ENCODE data around the gene FILIP1L. TPM values are rescaled to one million over a fixed set of nuclear protein-coding genes. Genes with fewer than 3 reads are reported as not detected.

FILIP1L gene
- total RNA-seq, 1 experiment from 2014 or later = 4.3 TPM

DNA sequence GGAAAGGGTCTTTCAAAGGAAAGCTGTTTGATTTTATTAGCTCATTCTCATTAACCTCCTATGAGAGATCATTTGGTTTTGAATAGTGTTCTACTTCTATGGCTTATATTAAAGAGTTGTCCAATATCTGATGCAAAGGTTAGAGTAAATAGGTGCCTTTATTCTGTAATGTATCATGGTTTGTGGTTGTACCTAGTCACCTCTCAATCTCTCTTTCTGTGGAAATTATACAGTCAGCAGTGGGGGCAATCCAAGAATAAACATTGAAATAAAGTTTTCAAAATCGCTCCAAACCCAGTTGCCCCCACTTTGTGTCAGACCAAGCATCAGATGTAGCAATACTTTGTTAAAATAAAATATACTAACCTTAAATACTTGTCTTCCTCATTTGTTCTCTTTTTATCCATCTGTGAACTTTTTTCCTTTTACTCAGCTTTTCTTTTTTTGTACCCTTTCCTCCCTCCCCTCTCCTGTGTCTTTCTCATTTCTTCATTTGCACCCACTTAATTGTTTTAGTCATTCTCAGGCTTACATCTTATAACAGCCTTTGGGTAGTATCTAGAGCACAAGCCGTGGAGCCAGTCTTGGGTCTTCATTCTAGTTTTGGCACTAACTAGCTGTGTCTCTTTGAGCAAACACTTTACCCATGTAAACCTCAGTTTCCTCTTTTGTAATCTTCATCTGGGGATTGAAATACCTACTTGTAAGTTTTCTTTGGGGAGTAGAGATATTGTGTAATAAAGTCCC, 279.9 kb downstream of the FILIP1L start:
- TF ChIP-seq, protein P1, sequence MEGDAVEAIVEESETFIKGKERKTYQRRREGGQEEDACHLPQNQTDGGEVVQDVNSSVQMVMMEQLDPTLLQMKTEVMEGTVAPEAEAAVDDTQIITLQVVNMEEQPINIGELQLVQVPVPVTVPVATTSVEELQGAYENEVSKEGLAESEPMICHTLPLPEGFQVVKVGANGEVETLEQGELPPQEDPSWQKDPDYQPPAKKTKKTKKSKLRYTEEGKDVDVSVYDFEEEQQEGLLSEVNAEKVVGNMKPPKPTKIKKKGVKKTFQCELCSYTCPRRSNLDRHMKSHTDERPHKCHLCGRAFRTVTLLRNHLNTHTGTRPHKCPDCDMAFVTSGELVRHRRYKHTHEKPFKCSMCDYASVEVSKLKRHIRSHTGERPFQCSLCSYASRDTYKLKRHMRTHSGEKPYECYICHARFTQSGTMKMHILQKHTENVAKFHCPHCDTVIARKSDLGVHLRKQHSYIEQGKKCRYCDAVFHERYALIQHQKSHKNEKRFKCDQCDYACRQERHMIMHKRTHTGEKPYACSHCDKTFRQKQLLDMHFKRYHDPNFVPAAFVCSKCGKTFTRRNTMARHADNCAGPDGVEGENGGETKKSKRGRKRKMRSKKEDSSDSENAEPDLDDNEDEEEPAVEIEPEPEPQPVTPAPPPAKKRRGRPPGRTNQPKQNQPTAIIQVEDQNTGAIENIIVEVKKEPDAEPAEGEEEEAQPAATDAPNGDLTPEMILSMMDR (conservative IDR thresholded peaks at IDR 0.05; ENCODE audit: low read depth, low read length) = no peak
- TF ChIP-seq EZH2 (IDR thresholded peaks at IDR 0.05; ENCODE audit: borderline replicate concordance, low read depth, low read length, poor library complexity, severe bottlenecking) = no peak
- intact Hi-C loops (cut with micrococcal nuclease; ENCODE audit: unreplicated experiment) = loop anchor here (5.0 to 10.0 kb wide), 3 partner anchors 418 to 758 kb away; no protein-coding TSS in a partner anchor
- Histone ChIP-seq H3K9me3 (ENCODE audit: low read depth, low read length, poor library complexity, severe bottlenecking) (no peaks in the 10 kb centered on the region), H3K36me3 (ENCODE audit: insufficient read depth, low read length, poor library complexity, severe bottlenecking) (no peaks in the 10 kb centered on the region), H3K27ac (ENCODE audit: low read depth, low read length, poor library complexity, severe bottlenecking) (no peak overlapping the region), H3K4me3 (ENCODE audit: low read depth, low read length, poor library complexity, severe bottlenecking) (no peak overlapping the region), H3K4me1 (ENCODE audit: insufficient read depth, low read length, poor library complexity, severe bottlenecking) (peaks cover 15% of the 10 kb centered on the region), H3K27me3 (replicated peaks; ENCODE audit: insufficient read depth, low read depth, low read length, poor library complexity) (no peaks in the 10 kb centered on the region)
- no TSS peak for BruUV-seq (replicated peaks)
- no peak for DNase-seq (ENCODE audit: low spot score)
- CTCF ChIA-PET = interaction anchor here (3.2 kb wide), 1 partner anchor 420 kb away, joined by 27 read pairs; no protein-coding TSS in a partner anchor
- POLR2A ChIA-PET (ENCODE audit: low non-redundant PET) = interaction anchor here (0.6 kb wide), 1 partner anchor 420 kb away, joined by 7 read pairs; no protein-coding TSS in a partner anchor

DNA sequence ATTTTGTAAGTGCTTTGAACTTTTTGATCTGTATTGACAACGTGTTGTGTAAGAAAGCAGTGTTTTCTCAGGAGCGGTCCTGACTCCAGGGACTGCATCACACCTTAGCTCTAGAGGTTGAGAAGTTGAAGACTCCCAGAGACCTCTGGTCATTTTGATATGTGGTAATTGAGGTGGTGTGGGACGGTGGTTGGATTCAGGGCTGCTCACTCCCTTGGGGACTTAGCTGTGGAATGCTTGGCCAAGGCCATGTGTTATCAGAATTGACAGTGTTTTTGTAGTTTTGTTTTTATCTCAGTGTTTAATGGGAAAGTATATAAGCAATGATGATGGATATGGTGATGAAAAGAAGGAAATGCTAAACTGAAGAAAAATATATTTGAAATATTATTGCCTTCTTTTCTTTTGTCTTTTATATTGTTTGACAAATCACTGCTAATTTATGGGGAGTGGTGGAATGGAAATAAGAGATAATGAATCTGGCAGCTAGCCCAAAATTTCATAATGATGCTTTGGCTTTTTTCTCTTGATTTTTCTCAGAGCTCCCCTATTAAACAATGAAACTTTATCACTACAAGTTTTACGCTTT, 280.6 kb downstream of the FILIP1L start:
- TF ChIP-seq, protein P1 (conservative IDR thresholded peaks at IDR 0.05; ENCODE audit: low read depth, low read length) = no peak
- no peak for TF ChIP-seq EZH2 (IDR thresholded peaks at IDR 0.05; ENCODE audit: borderline replicate concordance, low read depth, low read length, poor library complexity, severe bottlenecking)
- POLR2A ChIA-PET (ENCODE audit: low non-redundant PET) = interaction anchor here (0.6 kb wide), 1 partner anchor 421 kb away, joined by 7 read pairs; no protein-coding TSS in a partner anchor
- intact Hi-C loops (cut with micrococcal nuclease; ENCODE audit: unreplicated experiment) = loop anchor here (5.0 to 10.0 kb wide), 3 partner anchors 419 to 759 kb away; no protein-coding TSS in a partner anchor

DNA sequence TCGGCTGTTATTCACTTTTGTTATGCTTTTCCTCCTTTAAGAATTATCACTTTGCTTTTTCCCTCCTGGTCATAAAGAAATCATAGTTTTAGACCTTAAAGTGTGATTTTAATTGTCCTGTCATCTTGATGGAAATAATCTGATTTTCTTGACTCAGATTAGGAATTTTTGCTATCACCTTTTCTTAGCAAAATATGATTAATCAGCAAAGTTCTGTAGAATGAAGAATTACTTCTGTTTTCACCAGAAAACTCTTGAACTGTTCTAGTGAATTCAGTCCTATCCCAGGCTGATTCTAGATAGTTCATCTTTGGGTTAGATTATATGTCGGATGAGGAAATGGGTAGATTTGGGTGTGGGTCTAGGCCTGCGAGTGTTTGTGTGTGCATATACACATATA, 284.5 kb downstream of the FILIP1L start:
- no TSS peak for BruUV-seq (replicated peaks)
- Histone ChIP-seq H3K27ac (ENCODE audit: low read depth, low read length, poor library complexity, severe bottlenecking) (no peak overlapping the region), H3K4me1 (ENCODE audit: insufficient read depth, low read length, poor library complexity, severe bottlenecking) (peaks cover 23% of the 10 kb centered on the region), H3K36me3 (ENCODE audit: insufficient read depth, low read length, poor library complexity, severe bottlenecking) (no peaks in the 10 kb centered on the region), H3K27me3 (replicated peaks; ENCODE audit: insufficient read depth, low read depth, low read length, poor library complexity) (no peaks in the 10 kb centered on the region), H3K4me3 (ENCODE audit: low read depth, low read length, poor library complexity, severe bottlenecking) (no peak overlapping the region), H3K9me3 (ENCODE audit: low read depth, low read length, poor library complexity, severe bottlenecking) (no peaks in the 10 kb centered on the region)
- ChIA-PET POLR2A (ENCODE audit: low non-redundant PET) (no interaction called here), CTCF (interaction anchor here (0.9 kb wide), 1 partner anchor 424 kb away, joined by 3 read pairs; no protein-coding TSS in a partner anchor)
- DNase-seq (ENCODE audit: low spot score) = no peak
- TF ChIP-seq, protein P1 (conservative IDR thresholded peaks at IDR 0.05; ENCODE audit: low read depth, low read length) = no peak
- no peak for TF ChIP-seq EZH2 (IDR thresholded peaks at IDR 0.05; ENCODE audit: borderline replicate concordance, low read depth, low read length, poor library complexity, severe bottlenecking)
- intact Hi-C loops (cut with micrococcal nuclease; ENCODE audit: unreplicated experiment) = loop anchor here (5.0 to 10.0 kb wide), 3 partner anchors 422 to 762 kb away; no protein-coding TSS in a partner anchor

More for the DNA sequence above, 280.6 kb downstream of the FILIP1L start:
- no peaks in the 10 kb centered on the region for H3K9me3 ChIP-seq (ENCODE audit: low read depth, low read length, poor library complexity, severe bottlenecking)
- H3K27me3 ChIP-seq (replicated peaks; ENCODE audit: insufficient read depth, low read depth, low read length, poor library complexity) = no peaks in the 10 kb centered on the region
- H3K4me3 ChIP-seq (ENCODE audit: low read depth, low read length, poor library complexity, severe bottlenecking) = no peak overlapping the region
- peaks cover 15% of the 10 kb centered on the region for H3K4me1 ChIP-seq (ENCODE audit: insufficient read depth, low read length, poor library complexity, severe bottlenecking)
- BruUV-seq (replicated peaks) = no TSS peak
- DNase-seq (ENCODE audit: low spot score) = no peak
- H3K27ac ChIP-seq (ENCODE audit: low read depth, low read length, poor library complexity, severe bottlenecking) = no peak overlapping the region
- H3K36me3 ChIP-seq (ENCODE audit: insufficient read depth, low read length, poor library complexity, severe bottlenecking) = no peaks in the 10 kb centered on the region
- CTCF ChIA-PET = interaction anchor here (3.2 kb wide), 1 partner anchor 420 kb away, joined by 27 read pairs; no protein-coding TSS in a partner anchor
